SH-SY5Y (cell line): ENCODE data around the gene GPC3.

Source experiments
- GATA2 ChIP-seq: IDR thresholded peaks from 2 replicates; pipeline ENCODE4 v1.6.1; 2011; ENCODE audit warnings: mild to moderate bottlenecking, low read depth, low read length
- GATA3 ChIP-seq: IDR thresholded peaks from 2 replicates; pipeline ENCODE4 v1.6.1; 2011; ENCODE audit warnings: low read depth, mild to moderate bottlenecking, low read length, moderate library complexity

DNA sequence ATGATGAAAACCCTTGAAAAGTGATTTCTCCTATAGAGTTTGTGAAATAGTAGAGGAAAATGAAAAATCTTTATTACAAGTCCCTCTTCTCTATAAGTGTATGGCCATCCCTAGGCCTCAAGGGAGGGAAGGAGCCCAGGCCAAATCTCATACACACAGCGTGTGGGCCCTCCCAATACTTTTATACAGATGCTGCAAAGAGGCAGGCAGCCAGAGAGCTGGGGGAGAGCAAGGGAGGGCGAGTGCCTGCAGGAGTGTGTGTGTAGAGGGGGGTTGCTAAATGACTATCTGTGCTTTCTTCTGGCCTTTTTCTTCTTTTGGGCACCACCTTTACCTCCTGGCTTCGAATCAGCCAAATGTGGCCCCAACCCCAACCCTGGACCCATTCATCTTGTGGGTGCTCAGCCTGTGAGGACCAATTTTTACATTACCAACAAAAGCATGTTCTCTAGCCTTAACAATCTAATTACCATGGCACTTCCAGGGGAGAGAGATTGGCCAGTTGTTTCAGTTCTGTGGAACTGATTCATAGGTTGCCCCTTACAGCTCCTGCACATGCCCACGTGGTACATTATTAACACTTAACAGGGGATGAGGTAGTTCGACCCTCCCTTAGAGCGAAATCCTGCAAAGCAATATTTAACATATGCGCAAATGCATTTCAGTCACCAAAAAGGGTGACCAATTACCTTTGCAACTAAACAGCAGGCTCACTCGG lies 2.0 kb downstream of the GPC3 start:
- no peak for TF ChIP-seq GATA2
- TF ChIP-seq GATA3: no peak
